Nucleus accumbens (tissue), 56 donors: ENCODE results near the gene IGFBP2.

Experiments
- DNase-seq, 56 donors: peaks; one replicate each; lab custom pipeline; 2025; lab: John Stamatoyannopoulos, UW

IGFBP2 gene

GRCh38 chr2:216608525-216608924, 24.7 kb upstream of the IGFBP2 start:
- DNase-seq = no peak

DNA sequence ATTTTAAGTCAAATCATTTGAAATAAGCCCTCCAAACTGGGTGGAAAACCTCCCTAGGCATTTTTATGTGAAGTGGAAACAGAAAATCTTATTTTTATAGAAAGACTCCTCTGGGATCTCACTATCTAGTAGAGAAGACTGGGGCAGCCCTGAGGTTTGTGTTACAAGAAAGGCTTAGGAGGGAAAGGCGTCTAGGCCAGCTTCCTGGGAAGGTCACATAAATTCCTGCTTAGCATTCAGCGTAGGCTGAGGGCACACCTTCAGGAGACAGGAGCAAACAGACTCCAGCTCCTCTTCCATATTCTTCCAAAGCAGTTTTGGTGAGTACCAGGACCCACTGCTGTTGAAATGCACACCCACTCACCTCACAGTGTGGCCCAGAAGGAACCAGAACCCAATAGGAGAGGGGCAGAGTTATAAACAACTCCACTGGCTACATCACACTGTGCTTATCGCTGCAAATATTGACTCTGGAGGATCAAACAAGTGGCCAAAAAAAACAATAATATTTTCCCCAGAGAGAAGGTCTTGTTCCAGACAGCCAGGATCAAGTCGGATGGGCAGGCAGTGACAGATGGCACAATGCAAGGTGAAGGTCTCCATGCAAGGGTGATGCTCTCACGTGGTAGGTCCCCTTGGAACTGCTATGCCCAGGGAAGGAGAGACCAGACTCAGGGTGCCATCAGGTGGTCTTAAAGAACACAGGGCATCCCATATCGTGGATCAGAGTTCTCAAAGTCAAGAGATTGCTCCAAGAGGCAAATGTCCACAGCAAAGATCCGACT, 17.7 kb upstream of the IGFBP2 start:
- DNase-seq = no peak

GRCh38 chr2:216616083-216616678, 17.0 kb upstream of the IGFBP2 start:
- DNase-seq = no peak

GRCh38 chr2:216617159-216617815, 15.9 kb upstream of the IGFBP2 start:
- no peak for DNase-seq

- DNase-seq = no peak
Observed at GRCh38 chr2:216618785-216619184, 14.4 kb upstream of the IGFBP2 start.

DNA sequence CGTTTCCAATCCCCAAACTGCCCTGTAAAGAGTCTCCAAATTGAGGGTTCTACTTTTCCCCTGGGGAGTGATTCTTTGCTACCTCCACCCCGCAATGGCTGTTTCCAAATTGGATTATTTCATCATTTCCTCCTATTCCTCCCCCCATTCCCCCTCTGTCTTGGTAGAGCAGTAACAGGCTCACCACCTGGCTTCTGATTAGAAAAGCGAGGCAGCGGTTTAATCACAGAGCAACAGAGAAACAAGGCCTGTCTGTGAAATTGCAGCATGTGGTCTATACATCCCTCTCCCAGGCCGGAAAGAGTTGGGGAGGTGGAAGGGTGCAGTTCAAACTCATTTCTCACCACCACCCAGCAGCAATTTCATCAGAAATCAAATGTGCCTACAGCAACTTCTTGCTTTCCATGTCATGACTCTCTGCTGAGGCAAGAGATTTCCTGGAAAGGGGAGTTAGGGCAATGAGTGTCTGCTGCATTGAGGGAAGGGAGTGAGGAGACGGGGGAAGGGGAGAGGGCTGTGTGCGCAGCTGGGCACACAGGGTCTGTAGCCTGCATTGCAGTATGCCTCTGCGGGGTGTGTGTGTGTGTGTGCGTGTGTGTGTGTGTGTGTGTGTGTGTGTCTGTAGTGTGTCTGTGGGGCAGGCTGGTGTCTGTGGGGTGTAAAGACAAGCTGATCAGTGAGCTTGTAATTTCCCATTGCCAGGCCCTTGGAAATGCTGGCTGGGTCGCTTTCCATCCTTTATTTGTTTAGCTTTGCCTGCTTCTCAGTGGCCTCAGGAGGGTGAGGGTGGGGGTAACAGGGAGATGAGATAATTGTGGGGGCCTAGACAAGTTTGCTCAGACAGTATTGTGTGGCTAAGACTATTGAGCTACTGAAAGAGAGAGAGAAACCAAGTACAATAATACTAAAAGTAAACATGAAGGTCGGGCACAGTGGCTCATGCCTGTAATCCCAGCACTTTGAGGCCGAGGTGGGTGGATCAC, 13.5 kb upstream of the IGFBP2 start:
- DNase-seq = no peak

GRCh38 chr2:216620786-216621185, 12.4 kb upstream of the IGFBP2 start:
- peak in 1 of 56 donors; percentile 5 for DNase-seq

DNA sequence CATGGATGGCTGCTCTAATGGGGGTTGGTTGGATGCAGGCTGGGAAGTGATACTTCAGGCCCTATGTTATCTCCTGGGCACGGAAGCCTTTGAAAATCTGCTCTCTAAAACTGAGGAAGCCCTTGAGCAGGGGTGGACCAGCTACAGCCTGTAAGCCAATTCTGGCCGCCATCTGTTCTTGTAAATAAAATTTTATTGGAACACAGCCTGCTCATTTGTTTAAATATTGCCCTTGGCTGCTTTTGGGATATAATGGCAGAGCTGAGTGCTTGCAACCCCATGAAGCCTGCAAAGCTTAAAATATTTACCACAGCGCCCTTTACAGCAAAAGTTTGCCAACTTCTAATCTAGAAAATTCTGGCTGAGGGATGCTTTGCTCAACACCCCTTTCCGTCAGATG, 11.9 kb upstream of the IGFBP2 start:
- DNase-seq = no peak

DNA sequence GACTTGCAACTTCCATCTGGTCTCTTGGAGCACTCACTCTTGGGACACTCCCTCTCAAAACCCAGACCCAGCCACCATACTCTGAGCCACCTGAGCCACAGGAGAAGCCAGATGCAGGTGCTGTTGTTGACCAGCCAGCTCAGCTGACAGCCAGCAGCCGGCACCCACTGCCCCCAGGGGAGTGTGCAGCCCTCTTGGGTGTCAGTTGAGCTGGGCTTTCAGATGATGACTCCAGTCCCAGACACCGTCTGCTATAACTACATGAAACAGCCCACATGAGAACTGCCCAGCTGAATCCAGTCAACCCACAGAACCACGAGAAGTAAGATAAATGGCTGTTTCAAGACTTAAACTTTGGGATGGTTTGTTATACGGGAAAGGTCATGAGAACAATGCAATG, 10.7 kb upstream of the IGFBP2 start:
- no peak for DNase-seq

GRCh38 chr2:216624251-216624650, 9.0 kb upstream of the IGFBP2 start:
- DNase-seq = no peak

DNA sequence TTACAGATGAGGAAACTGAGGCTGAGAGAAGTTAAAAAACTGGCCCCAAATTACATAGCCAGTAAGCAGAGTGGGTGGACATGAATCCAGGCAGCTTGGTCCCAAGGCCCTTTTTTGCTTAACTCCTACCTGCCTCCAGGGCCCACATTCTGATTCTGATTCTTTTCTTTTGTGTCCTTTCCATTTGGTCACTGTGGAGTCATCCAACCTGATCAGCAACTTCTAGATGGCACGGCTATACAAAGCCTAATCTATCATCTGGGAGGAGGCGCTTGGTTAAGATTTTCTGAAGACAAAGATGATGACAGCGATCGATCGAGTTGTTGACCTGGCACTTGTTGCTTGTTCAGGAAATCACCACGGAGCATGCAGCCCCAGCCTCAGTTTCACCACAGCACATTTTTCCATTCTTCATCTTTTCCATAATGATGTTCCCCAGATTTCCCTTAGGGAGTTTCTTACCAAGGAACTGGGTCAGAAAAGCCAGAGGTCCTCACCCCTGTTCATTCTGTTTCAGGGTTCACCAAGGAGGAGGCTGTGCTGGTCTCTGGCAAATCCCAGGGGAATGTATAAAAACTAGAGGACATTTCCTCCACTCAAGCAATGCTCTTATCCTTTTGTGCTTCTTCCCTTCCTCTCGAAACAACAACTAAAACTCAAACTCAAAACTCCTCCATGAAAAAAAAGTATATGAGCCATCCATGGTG, 6.9 kb upstream of the IGFBP2 start:
- DNase-seq = no peak

DNA sequence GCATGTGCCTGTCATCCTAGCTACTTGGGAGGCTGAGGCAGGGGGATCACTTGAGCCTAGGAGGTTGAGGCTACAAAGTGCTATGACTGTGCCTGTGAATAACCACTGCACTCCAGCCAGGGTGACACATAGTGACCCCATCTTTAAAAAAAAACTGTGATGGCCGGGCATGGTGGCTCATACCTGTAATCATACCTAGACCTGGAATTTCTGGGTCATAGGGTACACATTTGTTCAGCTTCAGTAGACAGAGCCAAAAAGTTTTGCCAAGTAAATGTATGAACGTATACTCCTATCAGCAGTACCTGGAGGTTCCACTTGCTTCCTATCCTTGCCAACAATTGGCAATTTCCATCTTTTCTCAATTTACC, 6.4 kb upstream of the IGFBP2 start:
- no peak for DNase-seq

GRCh38 chr2:216629784-216630183, 3.4 kb upstream of the IGFBP2 start:
- DNase-seq = no peak

- no peak for DNase-seq
Observed at GRCh38 chr2:216632346-216632951, 771 bp upstream of the IGFBP2 start.

GRCh38 chr2:216633616-216634369, 573 bp downstream of the IGFBP2 start:
- DNase-seq = no peak

DNA sequence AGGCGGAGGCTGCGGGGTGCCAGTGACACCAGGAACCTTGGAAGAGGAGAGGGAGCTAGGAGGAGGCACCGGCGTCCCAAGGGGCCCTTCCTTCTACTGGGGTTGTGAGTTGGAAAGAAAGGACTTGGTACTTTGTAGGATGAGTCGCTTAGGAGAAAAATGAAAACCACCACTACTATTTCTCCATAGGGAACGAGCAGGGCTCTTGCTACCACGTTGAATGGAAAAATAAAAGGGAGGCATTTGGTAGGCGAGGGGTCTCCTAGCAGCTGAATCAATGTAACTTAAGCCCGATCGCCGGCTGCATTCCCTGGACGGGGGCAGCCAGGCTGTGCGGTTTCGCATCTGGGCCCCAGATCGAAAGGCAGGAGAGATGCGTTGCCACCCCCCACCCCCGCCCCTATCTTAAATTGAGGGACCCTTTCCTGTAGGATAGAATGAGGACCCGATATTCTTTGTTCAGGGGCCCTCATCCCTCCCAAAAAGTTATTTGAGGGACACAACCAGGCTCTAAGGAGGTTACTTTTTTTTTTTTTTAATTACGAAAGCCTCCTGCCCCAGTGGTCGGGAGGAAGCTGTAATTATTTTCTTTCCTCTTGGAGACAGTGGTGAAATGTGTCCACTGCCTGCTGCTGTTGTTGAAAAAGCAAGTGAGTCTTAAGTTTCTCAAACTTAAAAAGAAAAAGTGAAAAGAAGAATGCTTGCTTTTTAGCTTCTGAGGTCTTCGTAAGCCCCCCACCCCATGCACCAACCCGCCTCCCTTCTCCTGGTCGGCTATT, 1.3 kb downstream of the IGFBP2 start:
- DNase-seq = no peak

- no peak for DNase-seq
Observed at GRCh38 chr2:216635171-216635570, 2.0 kb downstream of the IGFBP2 start.
